Measurements from ENCODE around the gene TLK1. TPM values are rescaled to one million over a fixed set of nuclear protein-coding genes. Genes with fewer than 3 reads are reported as not detected.
A peak's percentile ranks its signal among the peaks of the same experiment; 100 is the strongest.

TLK1 gene
- total and polyA plus RNA-seq, 9 of the 15 experiments (the other 6 are each of a cell fraction or from before 2014, with no cell fraction given): 20.2 to 101 (median 40.5) TPM

DNA sequence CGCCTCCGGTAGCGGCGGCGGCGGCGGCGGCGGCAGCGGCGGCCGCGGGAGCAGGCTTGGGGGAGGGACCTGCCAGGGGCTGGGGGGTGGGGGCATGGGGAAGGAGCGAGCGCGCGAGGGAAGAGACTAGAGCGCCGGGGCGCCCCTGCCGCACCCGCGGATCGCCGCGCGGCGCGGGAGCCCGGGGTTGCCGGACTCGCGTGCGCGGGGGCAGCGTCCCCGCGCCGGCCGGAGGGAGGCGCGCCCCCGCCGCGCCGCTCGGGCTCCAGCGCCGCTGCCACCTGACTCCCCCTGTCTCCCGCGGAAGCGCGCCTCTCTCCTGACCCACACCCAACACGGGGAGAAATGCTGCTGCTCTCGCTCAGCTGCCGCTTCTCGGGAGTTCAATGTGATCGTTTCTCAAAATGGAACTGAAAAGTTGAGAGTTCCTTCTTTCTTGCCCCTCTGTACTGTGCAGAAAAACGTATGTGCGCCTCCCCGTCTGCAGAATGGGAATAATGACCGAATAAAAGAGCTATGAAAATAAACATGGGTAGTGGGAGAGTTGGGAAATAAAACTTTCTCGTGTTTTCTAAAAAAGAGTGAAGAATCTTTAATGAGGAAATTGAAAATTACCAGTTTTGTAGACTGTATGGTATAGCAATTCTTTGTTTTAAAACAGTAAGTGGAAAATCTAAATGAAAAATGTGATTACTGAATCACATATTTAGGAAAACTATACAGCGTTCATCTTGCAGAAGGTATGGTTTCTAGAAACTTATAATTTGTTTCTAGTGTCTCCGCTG is 455 bp upstream of the TLK1 start:
- peak overlapping the region; percentile 81 for H3K4me3 ChIP-seq
- H4K20me1 ChIP-seq (replicated peaks; ENCODE audit: control insufficient read depth, insufficient read depth, low read length): peaks cover 5% of the 10 kb centered on the region; the same call in 1 of the 2 replicates
- peaks cover 47% of the 10 kb centered on the region for H3K79me2 ChIP-seq (ENCODE audit: control insufficient read depth, insufficient read depth, low read length)
- no peaks in the 10 kb centered on the region for H3K9me3 ChIP-seq (replicated peaks; ENCODE audit: control insufficient read depth, insufficient read depth, low read depth, low read length)
- in situ Hi-C loops (cut with MboI) (no loop called here), intact Hi-C loops (cut with micrococcal nuclease) (loop anchor here (5.0 kb wide), 2 partner anchors 66 to 361 kb away; partner anchors contain the start of gene CYBRD1)
- peak overlapping the region; percentile 89 for H3K4me2 ChIP-seq (ENCODE audit: insufficient read depth, low read length)
- FAIRE-seq: peak; percentile 62
- ChIA-PET POLR2A (interaction anchor here (0.6 to 11.4 kb wide), 7 partner anchors 11 to 177 kb away, joined by 3 to 118 read pairs (median 3); no protein-coding TSS in a partner anchor), CTCF (ENCODE audit: low intra/inter-chr PET ratio) (interaction anchor here (0.8 to 1.0 kb wide), 3 partner anchors 164 to 255 kb away, joined by 3 read pairs; no protein-coding TSS in a partner anchor)
- no peaks in the 10 kb centered on the region for H3K9me1 ChIP-seq (ENCODE audit: control insufficient read depth, insufficient read depth, low read length)
- peak overlapping the region; percentile 92 for H3K27ac ChIP-seq (ENCODE audit: extremely low read depth, low read depth, low read length)
- H3K27me3 ChIP-seq (ENCODE audit: control insufficient read depth in 2 of 2, insufficient read depth in 2 of 2, low read length in 2 of 2): no peaks in the 10 kb centered on the region
- peaks cover 10 to 30% of the 10 kb centered on the region in 2 experiments for H3K4me1 ChIP-seq (replicated peaks in 1 of 2; ENCODE audit: control insufficient read depth in 2 of 2, insufficient read depth in 2 of 2, low read length in 2 of 2)
- peak overlapping the region; percentile 90 for H2AFZ ChIP-seq (ENCODE audit: low read depth, low read length)
- no peaks in the 10 kb centered on the region for H3K36me3 ChIP-seq (ENCODE audit: control insufficient read depth, insufficient read depth, low read length)
- peak overlapping the region; percentile 87 to 98 for H3K9ac ChIP-seq (ENCODE audit: insufficient read depth in 1 of 2, low read depth in 2 of 2, low read length in 2 of 2)
- peak; percentile 90 to 93 (median 91) for DNase-seq (ENCODE audit: extremely low read depth in 1 of 4, low spot score in 3 of 4)
- WGBS (ENCODE audit: insufficient coverage, low coverage, missing lambda C conversion rate): 1% methylated on average over 35 of the region's 65 CpGs
- ATAC-seq: peak; percentile 62
- TSS peak; percentile 96 for BruUV-seq (replicated peaks)
- TF ChIP-seq, protein P1, sequence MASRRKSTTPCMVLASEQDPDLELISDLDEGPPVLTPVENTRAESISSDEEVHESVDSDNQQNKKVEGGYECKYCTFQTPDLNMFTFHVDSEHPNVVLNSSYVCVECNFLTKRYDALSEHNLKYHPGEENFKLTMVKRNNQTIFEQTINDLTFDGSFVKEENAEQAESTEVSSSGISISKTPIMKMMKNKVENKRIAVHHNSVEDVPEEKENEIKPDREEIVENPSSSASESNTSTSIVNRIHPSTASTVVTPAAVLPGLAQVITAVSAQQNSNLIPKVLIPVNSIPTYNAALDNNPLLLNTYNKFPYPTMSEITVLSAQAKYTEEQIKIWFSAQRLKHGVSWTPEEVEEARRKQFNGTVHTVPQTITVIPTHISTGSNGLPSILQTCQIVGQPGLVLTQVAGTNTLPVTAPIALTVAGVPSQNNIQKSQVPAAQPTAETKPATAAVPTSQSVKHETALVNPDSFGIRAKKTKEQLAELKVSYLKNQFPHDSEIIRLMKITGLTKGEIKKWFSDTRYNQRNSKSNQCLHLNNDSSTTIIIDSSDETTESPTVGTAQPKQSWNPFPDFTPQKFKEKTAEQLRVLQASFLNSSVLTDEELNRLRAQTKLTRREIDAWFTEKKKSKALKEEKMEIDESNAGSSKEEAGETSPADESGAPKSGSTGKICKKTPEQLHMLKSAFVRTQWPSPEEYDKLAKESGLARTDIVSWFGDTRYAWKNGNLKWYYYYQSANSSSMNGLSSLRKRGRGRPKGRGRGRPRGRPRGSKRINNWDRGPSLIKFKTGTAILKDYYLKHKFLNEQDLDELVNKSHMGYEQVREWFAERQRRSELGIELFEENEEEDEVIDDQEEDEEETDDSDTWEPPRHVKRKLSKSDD (conservative IDR thresholded peaks at IDR 0.05; ENCODE audit: low read length): no peak
- TF ChIP-seq ZNF3 (CRISPR knock-in tag; IDR thresholded peaks at IDR 0.05) (no peak), HEY1 (CRISPR knock-in tag; IDR thresholded peaks at IDR 0.05; ENCODE audit: borderline replicate concordance) (peak; percentile 73), ZNF197 (CRISPR knock-in tag; IDR thresholded peaks at IDR 0.05; ENCODE audit: low read depth) (no peak), SNRNP70 (optimal IDR thresholded peaks at IDR 0.05; ENCODE audit: low read depth, low read length) (no peak), GATAD2B (IDR thresholded peaks at IDR 0.05; ENCODE audit: borderline replicate concordance) (peak; percentile 69; the same call in 1 of the 2 replicates), TEAD4 (IDR thresholded peaks at IDR 0.05; ENCODE audit: low read length) (peak; percentile 25; the same call in 1 of the 2 replicates), TEAD4 (CRISPR knock-in tag; IDR thresholded peaks at IDR 0.05; ENCODE audit: borderline replicate concordance) (no peak), THRAP3 (IDR thresholded peaks at IDR 0.05; ENCODE audit: borderline replicate concordance) (no peak), HNRNPH1 (optimal IDR thresholded peaks at IDR 0.05; ENCODE audit: low read depth, low read length) (no peak), ZFP1 (CRISPR knock-in tag; IDR thresholded peaks at IDR 0.05) (no peak), ZNF140 (CRISPR knock-in tag; IDR thresholded peaks at IDR 0.05) (no peak), RBBP5 (IDR thresholded peaks at IDR 0.05; ENCODE audit: borderline replicate concordance, insufficient read depth, low read length, poor library complexity, severe bottlenecking) (peak; percentile 81), HIVEP1 (CRISPR knock-in tag; IDR thresholded peaks at IDR 0.05) (no peak)
- TF ChIP-seq, protein P2, sequence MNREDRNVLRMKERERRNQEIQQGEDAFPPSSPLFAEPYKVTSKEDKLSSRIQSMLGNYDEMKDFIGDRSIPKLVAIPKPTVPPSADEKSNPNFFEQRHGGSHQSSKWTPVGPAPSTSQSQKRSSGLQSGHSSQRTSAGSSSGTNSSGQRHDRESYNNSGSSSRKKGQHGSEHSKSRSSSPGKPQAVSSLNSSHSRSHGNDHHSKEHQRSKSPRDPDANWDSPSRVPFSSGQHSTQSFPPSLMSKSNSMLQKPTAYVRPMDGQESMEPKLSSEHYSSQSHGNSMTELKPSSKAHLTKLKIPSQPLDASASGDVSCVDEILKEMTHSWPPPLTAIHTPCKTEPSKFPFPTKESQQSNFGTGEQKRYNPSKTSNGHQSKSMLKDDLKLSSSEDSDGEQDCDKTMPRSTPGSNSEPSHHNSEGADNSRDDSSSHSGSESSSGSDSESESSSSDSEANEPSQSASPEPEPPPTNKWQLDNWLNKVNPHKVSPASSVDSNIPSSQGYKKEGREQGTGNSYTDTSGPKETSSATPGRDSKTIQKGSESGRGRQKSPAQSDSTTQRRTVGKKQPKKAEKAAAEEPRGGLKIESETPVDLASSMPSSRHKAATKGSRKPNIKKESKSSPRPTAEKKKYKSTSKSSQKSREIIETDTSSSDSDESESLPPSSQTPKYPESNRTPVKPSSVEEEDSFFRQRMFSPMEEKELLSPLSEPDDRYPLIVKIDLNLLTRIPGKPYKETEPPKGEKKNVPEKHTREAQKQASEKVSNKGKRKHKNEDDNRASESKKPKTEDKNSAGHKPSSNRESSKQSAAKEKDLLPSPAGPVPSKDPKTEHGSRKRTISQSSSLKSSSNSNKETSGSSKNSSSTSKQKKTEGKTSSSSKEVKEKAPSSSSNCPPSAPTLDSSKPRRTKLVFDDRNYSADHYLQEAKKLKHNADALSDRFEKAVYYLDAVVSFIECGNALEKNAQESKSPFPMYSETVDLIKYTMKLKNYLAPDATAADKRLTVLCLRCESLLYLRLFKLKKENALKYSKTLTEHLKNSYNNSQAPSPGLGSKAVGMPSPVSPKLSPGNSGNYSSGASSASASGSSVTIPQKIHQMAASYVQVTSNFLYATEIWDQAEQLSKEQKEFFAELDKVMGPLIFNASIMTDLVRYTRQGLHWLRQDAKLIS (CRISPR knock-in tag; IDR thresholded peaks at IDR 0.05): peak; percentile 81; the same call in 1 of the 2 replicates

Data from K562 (cell line).